ENCODE results near the gene RPS27L. TPM values are rescaled to one million over a fixed set of nuclear protein-coding genes. Genes with fewer than 3 reads are reported as not detected.

RPS27L gene
- total and polyA plus RNA-seq, 2 of the 8 experiments (the other 6 are each of a cell fraction or from before 2014, with no cell fraction given), result 115 to 143 TPM

GRCh38 chr15:63112871-63113270 is 44.4 kb downstream of the RPS27L start:
- H2BK120ac ChIP-seq (replicated peaks; ENCODE audit: low read depth, low read length), result no peak overlapping the region
- H2BK12ac ChIP-seq (ENCODE audit: low read depth, low read length), result no peak overlapping the region
- no peak overlapping the region for H2AK5ac ChIP-seq (ENCODE audit: low read depth, low read length)
- no peak overlapping the region for H2BK20ac ChIP-seq (ENCODE audit: low read length)
- H3K9ac ChIP-seq (replicated peaks in 1 of 4; ENCODE audit: extremely low read depth in 1 of 4, low read depth in 3 of 4, low read length in 3 of 4), result no peak overlapping the region
- no peak overlapping the region for H3K4me3 ChIP-seq (ENCODE audit: extremely low read depth in 1 of 4, insufficient read depth in 2 of 4, low read depth in 3 of 4, low read length in 4 of 4)
- no peak overlapping the region for H4K91ac ChIP-seq (replicated peaks; ENCODE audit: insufficient read length, low read length)
- H3K23ac ChIP-seq (ENCODE audit: insufficient read length), result no peak overlapping the region
- no peaks in the 10 kb centered on the region for H3K23me2 ChIP-seq (ENCODE audit: low read depth, low read length)
- H3K56ac ChIP-seq (replicated peaks; ENCODE audit: insufficient read length, low read depth, low read length), result no peak overlapping the region
- no peaks in the 10 kb centered on the region for H3K9me3 ChIP-seq (ENCODE audit: insufficient read depth in 2 of 2, low read depth in 1 of 2, low read length in 1 of 2)
- no peak overlapping the region for H3K4me2 ChIP-seq (ENCODE audit: insufficient read depth in 1 of 2, low read depth in 2 of 2, low read length in 2 of 2)
- FAIRE-seq (no peak), DNase-seq (ENCODE audit: low read depth in 1 of 2, low spot score in 2 of 2) (no peak)
- H3K14ac ChIP-seq (ENCODE audit: insufficient read length), result no peak overlapping the region
- H3K27ac ChIP-seq (ENCODE audit: low read depth, low read length), result no peak overlapping the region
- no peaks in the 10 kb centered on the region for H3K79me2 ChIP-seq (ENCODE audit: control insufficient read depth in 1 of 2, insufficient read depth in 2 of 2, low read length in 2 of 2)
- H2BK15ac ChIP-seq (ENCODE audit: low read length), result no peak overlapping the region
- ChIA-PET CTCF (ENCODE audit: partially characterized antibody) (no interaction called here), POLR2A (ENCODE audit: partially characterized antibody) (no interaction called here)
- H4K20me1 ChIP-seq (replicated peaks in 1 of 2; ENCODE audit: control insufficient read depth in 1 of 2, insufficient read depth in 2 of 2, low read length in 2 of 2), result no peaks in the 10 kb centered on the region
- no peak overlapping the region for H2AFZ ChIP-seq (ENCODE audit: low read length)
- no peaks in the 10 kb centered on the region for H3K36me3 ChIP-seq (ENCODE audit: control insufficient read depth in 2 of 4, insufficient read depth in 4 of 4, low read length in 3 of 4)
- H4K8ac ChIP-seq (ENCODE audit: extremely low read depth, insufficient read depth, low read length), result no peak overlapping the region
- no peak overlapping the region for H2BK5ac ChIP-seq (ENCODE audit: low read depth, low read length)
- H4K5ac ChIP-seq (ENCODE audit: insufficient read length, low read depth, low read length), result no peak overlapping the region
- no peaks in the 10 kb centered on the region for H3K27me3 ChIP-seq (replicated peaks in 1 of 4; ENCODE audit: control insufficient read depth in 3 of 4, extremely low read depth in 1 of 4, insufficient read depth in 3 of 4, low read length in 3 of 4)
- H3K4ac ChIP-seq (replicated peaks; ENCODE audit: insufficient read length, low read depth, low read length), result no peak overlapping the region
- 0 out of 7 replicates have a peak, but pooled peaks cover 0 to 3% (median 0%) of the 10 kb centered on the region in 4 experiments for H3K4me1 ChIP-seq (replicated peaks in 1 of 4; ENCODE audit: control insufficient read depth in 3 of 4, insufficient read depth in 4 of 4, low read length in 3 of 4)
- no peak overlapping the region for H3K18ac ChIP-seq (ENCODE audit: extremely low read depth, low read length)
- H3K79me1 ChIP-seq (ENCODE audit: low read depth, low read length), result no peaks in the 10 kb centered on the region
- WGBS, 2 experiments (ENCODE audit: extremely low coverage in 1 of 2, insufficient coverage in 1 of 2, insufficient read length in 1 of 2, insufficient replicate concordance in 2 of 2, low coverage in 1 of 2, low lambda C conversion rate in 2 of 2, missing lambda C conversion rate in 1 of 2), result 91% methylated on average over 3 of the region's 3 CpGs; no CpG with 5 or more reads in 1 of the 2 experiments
- TF ChIP-seq ASH2L (IDR thresholded peaks at IDR 0.05; ENCODE audit: low read length), result no peak
- TF ChIP-seq SAP30 (IDR thresholded peaks at IDR 0.05; ENCODE audit: insufficient read depth, insufficient replicate concordance, low read length), result no peak
- TF ChIP-seq NANOG (IDR thresholded peaks at IDR 0.05; ENCODE audit: insufficient read depth, low read depth, low read length, poor library complexity, severe bottlenecking), result no peak

Measured in H1 (cell line).